Gastroesophageal sphincter (tissue), 3 donors: Measurements from ENCODE around the gene NEUROG1.

Experiments
- CTCF ChIP-seq, 4 experiments: fragments of 200-600 bp in 2 of 4; fragments of 450-650 bp in 2 of 4; sonication (generic) in 1 of 4; IDR thresholded peaks; one replicate each; pipeline ENCODE4 v1.5.1; 2017 to 2019; ENCODE audit warnings: antibody characterized with exemption in 4 of 4, mild to moderate bottlenecking in 2 of 4, moderate library complexity in 2 of 4
- POLR2A ChIP-seq, 2 donors: fragments of 450-650 bp; IDR thresholded peaks; one replicate each; pipeline ENCODE4 v1.6.1; 2017; ENCODE audit warnings: antibody characterized with exemption in 2 of 2, mild to moderate bottlenecking in 2 of 2, moderate library complexity in 1 of 2

GRCh38 chr5:135538261-135538660 is 2.5 kb upstream of the NEUROG1 start:
- TF ChIP-seq POLR2A (IDR thresholded peaks at IDR 0.05) (no peak), CTCF (IDR thresholded peaks at IDR 0.05) (no peak)
